ENCODE measurements around the gene STAG3.
"Not testable (repeated sequence)": the region's sequence is repeated elsewhere in the genome, so short reads cannot be mapped to it uniquely, and the experiment has no call there.

Gene STAG3

DNA sequence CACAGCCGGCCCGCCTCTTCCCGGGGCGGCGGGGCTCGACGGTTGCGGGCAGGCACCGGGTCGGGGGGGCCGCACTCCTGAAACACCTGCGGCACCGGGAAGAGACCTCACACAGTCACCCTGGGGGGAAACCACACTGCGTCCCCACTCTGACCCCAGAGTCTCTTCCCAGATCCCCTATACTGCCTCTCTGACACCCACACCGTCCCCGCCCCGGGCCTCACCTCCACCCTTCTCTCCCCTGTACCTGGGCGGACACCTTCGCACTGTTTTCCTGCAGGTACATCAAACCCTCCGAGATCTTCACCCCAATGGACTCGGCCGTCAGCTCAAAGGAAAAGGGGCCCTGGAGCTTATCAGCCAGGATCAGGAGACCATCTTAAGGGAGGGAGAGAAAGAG is 5.9 kb upstream of the STAG3 start:
- no peak for DNase-seq (ENCODE audit: low read depth in 2 of 3, low spot score in 1 of 3)

DNA sequence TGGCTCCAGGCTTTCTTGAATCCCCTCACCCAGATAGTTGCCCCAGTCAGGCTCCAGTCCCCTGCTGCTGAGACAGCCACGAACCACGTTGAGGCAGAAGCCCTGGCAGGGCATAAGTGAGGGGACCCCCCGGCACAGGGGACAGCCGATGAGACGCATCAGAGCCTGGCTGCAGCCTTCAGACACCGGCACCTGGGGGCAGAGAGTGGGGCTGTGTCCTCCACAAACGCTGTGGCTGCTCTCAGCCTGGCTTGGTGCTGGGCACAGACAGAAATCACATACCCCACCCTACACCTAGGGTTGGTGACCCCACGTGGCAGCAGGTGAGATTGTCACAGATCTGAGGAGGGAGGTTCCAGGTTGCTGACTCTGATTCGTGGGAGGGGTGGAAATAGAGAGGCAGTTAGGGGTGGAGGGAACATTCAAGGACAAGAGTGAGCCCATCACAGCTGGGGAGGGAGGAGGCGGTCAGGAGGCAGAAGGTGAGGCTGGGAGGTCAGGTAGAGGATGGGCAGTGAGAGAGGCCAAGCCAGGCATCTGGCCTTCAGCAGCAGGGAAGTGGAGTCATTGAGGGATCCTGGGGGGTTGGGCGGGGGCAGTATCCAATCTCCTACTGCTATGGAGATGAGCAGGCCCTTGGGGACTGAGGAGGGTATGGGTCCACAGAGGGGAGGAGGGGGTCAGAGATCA is 3.8 kb upstream of the STAG3 start:
- DNase-seq (ENCODE audit: low read depth in 2 of 3, low spot score in 1 of 3): no peak

DNA sequence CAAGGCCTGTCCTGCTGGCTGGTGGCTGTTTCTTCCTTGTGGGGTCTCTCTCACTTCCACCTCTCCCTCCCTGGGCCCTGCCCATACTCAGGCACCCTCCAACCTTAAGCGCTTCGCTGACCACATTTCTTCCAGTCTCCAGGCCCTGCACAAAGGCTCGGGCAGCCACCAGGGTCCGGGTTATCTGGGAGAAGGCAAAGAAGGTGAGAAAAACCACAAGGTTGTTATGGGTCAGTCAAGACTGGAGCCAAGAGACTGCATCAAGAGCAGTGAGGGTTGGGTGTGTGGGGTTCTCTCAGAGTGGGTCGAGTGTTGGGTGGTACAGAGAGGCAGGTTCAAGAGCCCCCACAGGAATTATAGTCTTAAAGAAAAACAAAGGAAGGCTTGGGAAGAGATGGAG is 3.1 kb upstream of the STAG3 start:
- DNase-seq (ENCODE audit: low read depth in 2 of 3, low spot score in 1 of 3): no peak

DNA sequence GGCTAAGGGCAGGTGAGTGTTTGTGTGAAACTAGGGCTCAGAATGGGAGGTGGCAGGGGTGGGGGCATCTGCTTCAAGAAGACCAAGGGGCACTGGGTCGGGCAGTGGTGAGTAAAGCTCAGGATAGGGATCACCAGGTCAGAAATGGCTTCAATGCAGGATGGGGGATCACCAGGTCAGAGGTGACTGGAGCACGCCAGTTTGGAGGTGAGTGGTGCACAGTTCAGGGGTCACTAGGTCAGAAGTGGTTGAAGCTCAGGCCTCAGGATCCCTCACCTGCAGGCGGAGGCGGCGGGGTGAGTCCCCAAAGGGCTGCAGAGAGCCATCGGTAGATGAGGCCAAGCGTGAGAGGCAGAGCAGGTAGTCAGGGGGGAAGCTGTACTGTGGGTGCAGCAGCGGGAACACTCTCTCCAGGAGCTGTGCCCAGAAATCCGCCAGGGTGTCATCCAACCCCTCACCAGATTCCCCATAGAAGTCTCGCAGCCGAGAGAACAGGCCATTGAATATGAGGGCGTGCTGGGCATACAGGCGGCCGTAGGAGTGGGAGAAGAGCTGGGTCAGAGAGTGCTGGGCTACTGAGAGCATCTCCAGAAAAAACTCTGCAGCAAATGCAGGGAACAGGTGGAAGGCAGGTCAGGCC is 2.3 kb upstream of the STAG3 start:
- no peak for DNase-seq (ENCODE audit: low read depth in 2 of 3, low spot score in 1 of 3)

DNA sequence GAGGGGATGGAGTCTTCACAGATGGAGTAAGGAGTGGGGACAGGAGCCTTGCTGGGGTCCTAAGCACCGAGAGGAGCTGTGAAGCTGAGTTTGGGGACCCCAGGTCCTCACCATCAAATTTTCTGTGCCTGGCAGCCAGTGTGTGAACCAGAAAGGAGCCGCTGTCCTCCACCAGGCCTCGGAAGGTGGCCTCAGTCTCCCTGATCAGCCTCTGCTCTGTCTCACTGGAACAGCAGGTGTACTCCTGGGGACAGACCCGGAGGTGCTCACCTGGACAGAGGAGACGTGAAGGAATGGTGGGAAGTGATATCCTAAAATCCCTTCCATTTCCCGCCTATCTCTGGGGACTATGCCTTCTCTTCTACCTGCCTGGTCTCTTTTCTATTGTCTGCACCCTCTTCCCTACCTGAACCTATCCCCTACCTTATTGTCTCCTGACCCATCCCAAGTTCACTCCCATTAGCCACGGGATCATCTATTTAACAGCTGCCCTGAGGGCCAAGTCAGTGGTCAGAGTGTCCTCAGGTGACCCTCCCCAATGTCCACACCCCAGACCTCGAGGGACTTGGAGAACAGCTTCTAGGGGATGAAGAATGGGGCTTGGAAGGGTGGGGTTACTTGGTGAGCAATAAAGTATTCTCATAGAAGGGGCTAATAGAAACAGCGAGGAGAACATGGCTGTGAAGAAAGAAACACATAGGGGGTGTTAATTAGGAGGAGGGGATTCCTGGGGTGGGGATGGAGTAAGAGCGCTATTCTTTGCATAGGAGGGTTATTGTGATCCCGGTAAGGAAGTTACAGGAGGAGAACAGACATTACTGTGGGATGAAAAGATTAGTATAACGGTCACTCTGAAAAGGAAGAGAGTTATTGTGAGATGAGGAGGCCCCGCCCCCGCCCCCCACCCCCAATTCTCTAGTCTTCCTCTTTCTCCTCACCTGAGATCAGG is 1.3 kb upstream of the STAG3 start:
- DNase-seq (ENCODE audit: low read depth in 2 of 3, low spot score in 1 of 3): no peak

DNA sequence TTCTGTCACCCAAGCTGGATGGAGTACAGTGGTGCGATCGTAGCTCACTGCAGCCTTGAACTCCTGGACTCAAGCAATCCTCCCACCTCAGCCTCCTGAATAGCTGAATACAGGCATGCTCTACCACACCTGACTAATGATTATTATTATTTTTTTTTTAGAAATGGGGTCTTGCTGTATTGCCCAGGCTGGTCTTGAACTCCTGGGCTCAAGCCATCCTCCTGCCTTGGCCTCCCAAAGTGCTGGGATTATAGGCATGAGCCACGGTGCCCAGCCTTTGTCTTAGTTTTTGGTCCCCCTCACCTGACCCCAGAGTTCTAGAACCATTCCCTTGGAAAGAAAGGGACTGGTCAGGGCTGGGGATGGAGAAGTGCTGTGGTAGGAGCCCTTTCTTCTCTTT is 2.4 kb downstream of the STAG3 start:
- not testable (repeated sequence) for DNase-seq (ENCODE audit: low read depth in 2 of 3, low spot score in 1 of 3)

DNA sequence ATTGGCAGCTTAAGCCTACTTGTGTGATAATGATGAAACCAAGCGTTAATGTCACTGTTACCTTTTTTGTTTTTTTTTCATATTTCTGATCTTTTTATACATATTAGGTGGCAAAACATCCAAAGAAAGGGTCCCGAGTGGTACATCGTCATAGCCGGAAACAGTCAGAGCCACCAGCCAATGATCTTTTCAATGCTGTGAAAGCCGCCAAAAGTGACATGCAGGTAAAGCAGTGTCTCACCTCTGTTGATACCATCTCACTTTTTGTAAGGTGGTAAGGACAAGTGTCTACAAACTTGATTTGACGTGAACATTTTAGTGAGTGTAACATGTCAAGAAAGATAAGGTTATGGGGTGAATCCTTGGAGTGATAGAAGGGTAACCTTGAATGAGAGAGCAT is 4.9 kb downstream of the STAG3 start:
- not testable (repeated sequence) for DNase-seq (ENCODE audit: low read depth in 2 of 3, low spot score in 1 of 3)

DNA sequence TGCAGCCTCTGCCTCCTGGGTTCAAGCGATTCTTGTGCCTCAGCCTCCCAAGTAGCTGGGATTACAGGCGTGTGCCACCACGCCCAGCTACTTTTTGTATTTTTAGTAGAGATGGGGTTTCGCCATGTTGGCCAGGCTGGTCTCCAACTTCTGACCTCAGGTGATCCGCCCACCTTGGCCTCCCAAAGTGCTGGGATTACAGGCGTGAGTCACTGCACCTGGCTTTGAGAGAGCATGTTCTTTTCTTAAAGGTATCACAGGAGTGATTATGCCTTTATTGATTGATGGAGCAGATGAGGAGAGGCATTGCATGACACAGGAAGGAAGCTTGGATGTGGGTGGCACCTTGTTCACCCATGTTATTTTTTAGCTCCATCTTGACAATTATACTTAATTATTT is 5.4 kb downstream of the STAG3 start:
- DNase-seq (ENCODE audit: low read depth in 2 of 3, low spot score in 1 of 3): not testable (repeated sequence)

DNA sequence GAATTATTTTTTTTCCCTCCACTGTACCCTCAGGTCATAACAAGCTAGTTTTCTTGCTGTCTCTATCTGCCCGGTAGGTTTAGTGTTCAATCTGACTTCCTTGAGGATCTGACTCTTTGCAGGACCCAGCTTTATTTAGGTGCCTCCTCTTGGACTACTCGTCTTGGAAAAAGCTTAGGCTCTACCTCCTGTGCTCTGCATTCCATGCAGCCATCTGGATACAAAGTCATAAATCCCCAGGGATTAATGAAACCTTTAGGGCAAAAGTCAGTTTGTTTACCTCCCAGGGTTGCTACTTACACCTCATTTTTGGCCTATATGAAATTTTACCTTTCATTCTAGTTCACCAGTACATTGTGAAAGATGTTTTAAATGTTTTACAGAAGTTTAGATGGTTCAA is 8.0 kb downstream of the STAG3 start:
- no peak for DNase-seq (ENCODE audit: low read depth in 2 of 3, low spot score in 1 of 3)

DNA sequence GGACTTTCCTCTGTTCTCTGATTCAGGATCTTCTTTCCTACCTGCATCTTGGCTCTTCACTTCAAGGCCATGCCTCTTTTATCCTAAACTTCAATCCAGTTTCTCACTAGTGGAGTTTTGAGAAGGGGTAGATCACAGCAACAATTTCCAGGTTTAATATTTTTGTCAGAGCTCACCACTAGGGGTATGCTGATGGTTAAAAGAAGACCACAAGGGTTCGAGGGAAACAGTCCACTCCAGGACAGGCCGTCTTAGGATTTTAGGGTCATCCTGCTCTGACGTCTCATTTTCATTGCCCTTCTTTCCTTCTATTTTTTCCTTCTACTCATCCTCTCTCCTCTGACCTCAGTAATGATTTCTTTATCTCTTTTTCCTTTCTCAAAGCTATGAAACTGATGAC is 11.3 kb downstream of the STAG3 start:
- DNase-seq (ENCODE audit: low read depth in 2 of 3, low spot score in 1 of 3): no peak

DNA sequence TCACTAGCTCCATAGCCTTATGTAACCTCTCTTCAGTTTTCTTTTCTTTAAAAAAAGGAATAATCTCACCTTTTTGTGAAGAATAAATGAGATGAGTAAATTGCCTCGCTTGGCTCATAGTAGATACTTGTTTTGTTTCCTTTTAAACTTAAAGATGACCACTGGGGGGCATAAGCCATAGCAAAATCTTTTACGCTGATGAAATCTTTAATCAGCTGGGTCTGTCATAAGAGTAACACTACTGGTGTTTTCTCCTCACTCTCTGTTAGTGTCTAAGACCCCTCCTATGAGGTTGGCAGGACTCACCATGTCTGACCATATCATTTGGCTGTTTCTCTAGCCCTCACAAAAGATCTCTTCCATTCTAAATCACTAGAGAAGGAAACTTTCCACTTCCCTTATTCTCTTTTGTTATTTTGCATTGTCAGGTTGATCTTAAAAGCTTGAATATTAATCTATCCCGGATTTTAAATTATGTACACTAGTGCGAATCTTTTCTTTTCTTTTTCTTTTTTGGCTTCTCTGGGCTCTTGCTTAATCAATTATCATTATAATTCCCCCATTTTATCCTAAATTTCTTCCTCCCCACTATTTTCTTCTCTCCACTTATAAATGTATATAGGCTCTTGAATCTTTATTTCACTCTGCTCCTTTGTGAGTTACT is 12.5 kb downstream of the STAG3 start:
- DNase-seq (ENCODE audit: low read depth in 2 of 3, low spot score in 1 of 3): no peak

DNA sequence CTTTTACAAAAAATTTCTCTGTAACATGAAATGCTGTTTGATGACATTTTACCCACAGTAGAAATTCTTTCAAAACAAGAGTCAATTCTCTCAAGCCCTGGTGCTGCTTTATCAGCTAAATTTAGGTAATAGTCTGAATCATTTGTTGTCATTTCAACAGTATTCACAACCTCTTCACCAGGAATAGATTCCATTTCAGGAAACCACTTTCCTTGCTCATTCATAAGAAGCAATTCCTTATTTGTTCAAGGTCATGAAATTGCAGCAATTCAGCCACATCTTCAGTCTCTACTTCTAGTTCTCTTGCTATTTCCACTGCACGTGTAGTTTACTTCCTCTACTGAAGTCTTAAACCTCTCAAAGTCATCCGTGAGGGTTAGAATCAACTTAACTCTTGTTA is 14.1 kb downstream of the STAG3 start:
- no peak for DNase-seq (ENCODE audit: low read depth in 2 of 3, low spot score in 1 of 3)

DNA sequence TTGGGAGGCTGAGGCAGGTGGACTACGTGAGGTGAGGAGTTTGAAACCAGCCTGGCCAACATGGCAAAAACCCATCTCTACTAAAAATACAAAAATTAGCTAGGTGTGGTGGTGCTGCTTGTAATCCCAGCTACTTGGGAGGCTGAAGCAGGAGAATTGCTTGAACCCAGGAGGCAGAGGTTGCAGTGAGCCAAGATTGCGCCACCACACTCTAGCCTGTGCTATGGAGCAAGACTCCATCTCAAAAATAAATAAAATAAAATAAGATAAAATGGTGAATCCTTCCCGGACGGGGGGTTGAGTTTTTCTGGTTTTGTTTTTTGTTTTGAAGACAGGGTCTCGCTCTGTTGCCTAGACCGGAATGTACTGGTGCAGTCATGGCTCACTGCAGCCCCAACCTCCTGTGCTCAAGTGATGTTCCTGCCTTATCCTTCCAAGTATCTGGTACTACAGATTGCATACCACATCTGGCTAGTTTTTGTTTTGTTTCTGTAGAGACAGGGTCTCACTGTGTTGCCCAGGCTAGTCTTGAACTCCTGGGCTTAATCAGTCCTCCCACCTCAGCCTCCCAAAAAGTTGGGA is 14.7 kb downstream of the STAG3 start:
- DNase-seq (ENCODE audit: low read depth in 2 of 3, low spot score in 1 of 3): not testable (repeated sequence)

DNA sequence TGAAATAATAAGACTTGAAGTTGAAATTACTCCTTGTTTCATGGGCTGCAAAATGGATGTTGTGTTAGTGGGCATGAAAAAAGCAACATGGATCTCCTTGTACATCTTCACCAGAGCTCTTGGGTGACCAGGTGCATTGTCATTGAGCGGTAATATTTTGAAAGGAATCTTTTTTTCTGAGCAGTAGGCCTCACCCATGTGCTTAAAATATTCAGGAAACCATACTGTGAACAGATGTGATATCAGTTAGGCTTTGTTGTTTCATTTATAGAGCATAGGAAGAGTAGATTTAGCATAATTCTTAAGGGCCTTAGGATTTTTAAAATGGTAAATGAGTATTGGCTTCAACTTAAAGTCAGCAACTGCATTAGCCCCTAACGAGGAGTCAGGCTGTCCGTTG is 15.3 kb downstream of the STAG3 start:
- DNase-seq (ENCODE audit: low read depth in 2 of 3, low spot score in 1 of 3): no peak

DNA sequence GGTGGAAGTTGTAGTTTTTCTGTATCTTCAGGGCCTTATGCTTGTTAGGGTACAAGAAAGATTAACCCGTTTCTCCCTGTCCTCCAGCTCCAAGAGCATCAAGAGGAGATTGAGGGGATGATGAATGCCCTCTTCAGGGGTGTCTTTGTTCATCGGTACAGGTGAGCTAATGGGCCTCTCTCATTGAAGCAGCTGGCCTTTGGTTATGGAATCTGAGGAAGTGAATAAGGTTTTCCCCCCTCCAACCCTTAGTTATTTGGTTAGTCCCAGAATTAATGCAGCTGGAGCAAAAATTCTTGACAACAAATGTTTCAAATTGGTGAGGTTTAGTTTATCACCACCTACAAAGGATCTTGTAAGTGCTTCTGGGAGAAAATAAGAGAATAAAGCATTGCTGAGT is 17.5 kb downstream of the STAG3 start:
- DNase-seq (ENCODE audit: low read depth in 2 of 3, low spot score in 1 of 3): no peak

DNA sequence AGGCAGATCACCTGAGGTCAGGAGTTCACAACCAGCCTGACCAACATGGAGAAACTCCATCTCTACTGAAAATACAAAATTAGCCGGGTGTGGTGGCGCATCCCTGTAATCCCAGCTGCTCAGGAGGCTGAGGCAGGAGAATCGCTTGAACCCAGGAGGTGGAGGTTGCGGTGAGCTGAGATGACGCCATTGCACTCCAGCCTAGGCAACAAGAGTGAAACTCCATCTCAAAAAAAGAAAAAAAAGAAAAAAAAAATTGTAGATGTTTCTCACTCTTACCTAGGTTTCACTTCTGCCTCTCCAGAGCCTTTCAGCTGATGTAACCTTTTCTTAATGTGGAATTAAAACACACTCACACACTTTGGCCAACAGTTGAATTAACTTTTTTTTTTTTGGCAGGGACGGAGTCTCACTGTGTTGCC is 18.2 kb downstream of the STAG3 start:
- not testable (repeated sequence) for DNase-seq (ENCODE audit: low read depth in 2 of 3, low spot score in 1 of 3)

DNA sequence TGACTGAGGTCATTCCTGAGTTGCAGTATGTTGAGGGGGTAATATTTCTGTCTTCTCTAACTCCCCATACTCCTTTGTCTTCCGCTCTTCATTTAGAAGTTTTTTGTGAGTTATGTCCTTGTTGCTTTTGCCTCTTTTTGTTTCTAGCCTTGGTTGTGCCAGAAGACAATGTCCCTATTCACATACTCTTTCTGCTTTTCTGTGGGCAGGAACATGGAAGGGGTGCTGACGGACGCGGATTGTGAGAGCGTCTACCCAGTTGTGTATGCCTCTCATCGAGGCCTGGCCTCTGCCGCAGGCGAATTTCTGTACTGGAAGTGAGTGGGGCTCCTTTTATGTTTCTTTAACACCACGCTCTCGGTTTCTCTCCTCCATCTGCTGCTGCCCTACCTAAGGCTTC is 20.5 kb downstream of the STAG3 start:
- no peak for DNase-seq (ENCODE audit: low read depth in 2 of 3, low spot score in 1 of 3)

DNA sequence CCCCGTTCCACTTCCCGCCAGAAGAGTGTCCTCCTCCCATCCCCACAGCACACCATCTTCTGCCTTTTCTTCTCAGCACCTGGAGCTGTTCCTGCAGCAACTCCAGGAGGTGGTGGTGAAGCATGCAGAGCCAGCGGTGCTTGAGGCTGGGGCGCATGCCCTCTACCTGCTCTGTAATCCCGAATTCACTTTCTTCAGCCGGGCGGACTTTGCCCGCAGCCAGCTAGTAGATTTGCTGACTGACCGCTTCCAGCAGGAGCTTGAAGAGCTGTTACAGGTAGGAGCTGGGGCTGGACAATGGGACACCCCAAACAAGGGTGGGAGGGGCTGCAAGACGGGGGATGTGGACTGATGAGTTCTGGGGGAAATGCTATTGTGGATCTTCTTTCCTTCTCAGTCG is 23.0 kb downstream of the STAG3 start:
- DNase-seq (ENCODE audit: low read depth in 2 of 3, low spot score in 1 of 3): no peak

DNA sequence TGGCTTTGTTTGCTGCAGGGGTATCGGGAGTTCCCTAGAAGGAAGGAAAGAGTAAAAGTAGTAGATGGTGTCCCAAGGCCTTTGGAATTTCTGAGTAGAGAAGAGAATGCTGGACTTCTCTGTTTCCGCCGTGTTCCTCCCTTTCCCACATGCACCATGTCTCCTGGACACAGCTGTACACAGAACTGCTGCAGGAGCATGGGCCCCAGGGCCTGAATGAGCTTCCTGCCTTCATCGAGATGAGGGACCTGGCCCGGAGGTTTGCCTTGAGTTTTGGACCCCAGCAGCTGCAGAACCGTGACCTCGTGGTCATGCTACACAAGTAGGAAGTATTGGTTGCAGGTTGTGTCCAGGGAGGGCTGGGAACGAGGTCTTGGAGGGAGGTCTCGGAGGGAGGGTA is 26.7 kb downstream of the STAG3 start:
- no peak for DNase-seq (ENCODE audit: low read depth in 2 of 3, low spot score in 1 of 3)

DNA sequence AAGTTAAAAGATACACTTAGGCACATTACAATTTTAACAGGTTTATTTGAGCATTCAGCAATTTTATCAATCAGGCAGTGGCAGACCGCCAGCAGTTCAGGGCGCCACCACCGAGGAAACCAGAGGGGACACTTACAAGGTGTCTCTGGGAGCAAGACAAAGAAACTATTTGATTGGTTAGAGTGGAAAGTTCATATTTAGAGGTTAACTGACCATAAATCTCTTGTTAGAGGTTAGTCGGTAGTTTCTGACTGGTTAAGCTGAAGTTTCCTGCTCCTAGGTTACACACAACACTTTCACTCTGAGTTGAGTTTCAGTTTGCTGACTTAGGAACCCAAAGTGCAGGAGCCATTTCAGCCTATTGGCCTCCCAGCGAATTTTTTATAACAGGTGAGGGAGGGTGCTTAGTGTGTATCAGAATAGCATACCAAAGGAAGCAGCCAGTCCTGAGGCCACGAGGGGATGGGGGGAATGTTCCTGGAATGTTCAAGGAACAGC is 31.2 kb downstream of the STAG3 start:
- DNase-seq (ENCODE audit: low read depth in 2 of 3, low spot score in 1 of 3): peak in 2 of 3 donors; percentile 41

DNA sequence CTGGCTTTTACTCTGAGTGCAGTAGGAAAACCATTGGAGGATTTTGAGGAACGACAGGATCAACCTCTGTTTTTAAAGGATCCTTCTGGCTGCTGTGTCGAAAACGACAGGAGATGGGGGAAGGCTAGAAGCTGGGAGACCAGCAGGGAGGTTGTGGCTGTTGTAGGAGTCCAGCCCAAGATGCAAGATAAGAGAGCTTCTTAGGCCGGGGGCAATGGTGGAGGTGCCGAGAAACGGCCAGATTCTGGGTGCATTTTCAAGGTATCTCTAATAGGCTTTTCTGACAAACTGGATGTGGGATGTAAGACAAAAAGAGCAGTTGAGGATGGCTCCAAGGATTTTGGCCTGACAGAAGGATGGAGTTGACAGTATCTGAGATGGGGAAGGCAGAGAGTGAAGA is 31.8 kb downstream of the STAG3 start:
- DNase-seq (ENCODE audit: low read depth in 2 of 3, low spot score in 1 of 3): no peak
